Endothelial cell of hepatic sinusoid (primary cell): ENCODE data around the gene PCK1.
"Not testable (repeated sequence)": the region's sequence is repeated elsewhere in the genome, so short reads cannot be mapped to it uniquely, and the experiment has no call there.

Experiments
- in situ Hi-C: cut with HindIII; loops from 2 replicates; pipeline ENCODE4 v1.10.0; 2017; ENCODE audit warnings: low sequenced_read_pairs

The PCK1 gene

GRCh38 chr20:57560554-57561355 lies at the start of gene PCK1:
Gene PCK1, plus strand, starts transcription at chr20:57561110. Its CDS starts 302 bp downstream, at chr20:57561412.
- in situ Hi-C loops, result no loop called here

DNA sequence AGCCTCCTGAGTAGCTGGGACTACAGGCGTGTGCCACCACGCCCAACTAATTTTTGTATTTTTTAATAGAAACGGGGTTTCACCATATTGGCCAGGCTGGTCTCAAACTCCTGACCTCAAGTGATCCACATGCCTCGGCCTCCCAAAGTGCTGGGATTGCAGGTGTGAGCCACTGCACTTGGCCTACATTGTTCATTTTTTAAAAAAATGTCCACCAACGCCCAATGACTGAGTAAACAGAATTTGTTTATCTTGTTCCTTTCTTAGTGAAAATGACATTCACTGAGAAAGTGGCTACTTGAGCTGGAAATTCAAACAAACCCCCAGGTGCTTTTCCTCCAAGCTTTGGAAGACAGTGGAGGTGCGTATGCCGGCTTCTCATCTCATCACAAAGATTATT lies 49.2 kb upstream of the PCK1 start:
- in situ Hi-C loops, result not testable (repeated sequence)

GRCh38 chr20:57512432-57512831 lies 48.5 kb upstream of the PCK1 start:
- in situ Hi-C loops, result no loop called here

GRCh38 chr20:57513199-57513598 lies 47.7 kb upstream of the PCK1 start:
- in situ Hi-C loops, result no loop called here

- in situ Hi-C loops, result no loop called here
Observed at GRCh38 chr20:57514273-57514751, 46.6 kb upstream of the PCK1 start.

GRCh38 chr20:57517904-57518303 lies 43.0 kb upstream of the PCK1 start:
- in situ Hi-C loops, result loop anchor here (5.0 kb wide), 1 partner anchor 59 kb away; no protein-coding TSS in a partner anchor

DNA sequence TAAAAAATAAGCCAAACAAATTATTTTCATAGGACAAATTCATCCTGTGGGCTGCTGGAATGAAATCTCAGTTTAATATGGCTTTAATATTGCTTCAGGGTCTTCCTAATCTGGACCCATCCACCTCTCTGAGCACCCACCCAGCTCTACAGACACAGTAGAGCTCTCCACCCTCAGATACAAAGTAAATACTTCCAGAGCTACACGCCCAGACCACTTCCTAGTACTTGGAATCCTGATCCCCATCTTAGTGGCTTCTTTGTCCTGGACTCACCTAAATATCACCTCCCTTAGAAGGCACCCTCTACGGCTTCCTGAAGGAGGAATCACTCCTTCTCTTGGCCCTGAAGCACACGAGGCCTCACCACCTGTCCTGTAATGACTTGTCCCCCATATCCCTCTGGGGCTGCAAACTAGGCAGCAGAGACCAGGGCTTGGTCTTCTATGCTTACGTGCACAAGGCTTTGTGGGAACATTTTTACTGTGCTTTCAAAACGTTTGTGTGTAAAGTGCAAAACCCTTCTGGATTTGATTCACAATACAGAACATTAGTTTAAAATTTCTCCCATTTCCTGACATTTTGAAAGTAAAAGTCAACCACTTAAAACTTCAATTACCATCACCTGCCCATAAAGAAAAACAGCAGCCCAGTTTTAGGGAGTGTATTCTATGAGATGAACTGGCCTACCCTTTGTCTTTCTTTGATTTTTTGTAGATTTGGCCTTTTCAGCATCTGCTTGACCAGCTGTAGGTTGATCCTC lies 38.4 kb upstream of the PCK1 start:
- in situ Hi-C loops, result no loop called here

DNA sequence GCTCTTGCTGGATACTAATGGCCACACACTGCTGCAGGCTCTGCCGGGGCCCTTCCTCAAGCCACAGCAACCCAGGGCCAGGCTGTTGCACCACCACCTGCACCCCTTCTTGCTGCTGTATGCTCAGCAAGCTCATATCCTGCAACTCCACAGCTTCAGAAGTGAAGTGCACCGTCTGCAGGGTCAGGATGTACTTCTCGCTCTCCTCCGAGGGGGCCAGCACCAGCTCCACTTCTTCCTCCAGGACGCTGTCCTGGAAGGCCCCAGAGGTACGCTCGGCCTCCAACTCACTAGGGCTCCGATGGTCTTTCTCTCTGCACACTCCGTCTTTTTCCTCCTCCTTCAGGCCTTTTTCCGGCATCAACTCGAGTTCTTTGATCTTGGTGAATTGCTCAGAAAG lies 37.1 kb upstream of the PCK1 start:
- in situ Hi-C loops, result no loop called here

DNA sequence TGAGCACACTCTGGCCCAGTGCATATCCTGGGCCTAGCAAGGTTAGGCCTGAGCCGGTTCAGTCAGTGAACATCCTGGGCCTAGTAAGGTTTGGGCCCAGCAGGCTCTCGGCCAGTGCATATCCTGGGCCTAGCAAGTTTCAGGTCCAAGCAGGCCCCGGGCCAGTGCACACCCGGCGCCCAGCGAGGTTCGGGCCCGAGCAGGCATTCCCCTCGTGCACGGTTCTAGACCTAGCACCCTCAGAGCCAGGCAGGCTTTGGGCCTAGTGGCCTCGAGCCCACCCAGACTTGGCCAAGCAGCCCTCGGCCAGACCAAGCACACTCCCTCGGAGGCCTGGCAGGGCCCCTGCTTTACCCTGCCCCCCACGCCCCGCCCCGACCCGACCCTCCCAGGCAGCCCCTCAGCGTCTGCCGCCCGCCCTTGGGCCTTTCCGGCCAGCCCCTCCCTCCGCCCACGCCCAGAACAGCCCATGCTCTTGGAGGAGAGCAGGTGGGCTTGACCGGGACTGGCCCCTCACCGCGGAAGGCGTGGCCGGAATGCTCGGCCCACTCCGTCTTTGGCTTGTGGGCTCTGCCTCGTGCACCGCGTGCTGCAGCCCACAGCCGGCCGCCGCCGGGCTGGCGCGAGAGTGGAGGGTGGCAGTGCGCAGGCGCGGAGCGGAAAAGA lies 36.3 kb upstream of the PCK1 start, which contains the start of gene CTCFL:
Gene CTCFL (minus strand): TSS at position 630 of the 666 bp plus-strand sequence. CDS start 935 bp downstream, outside the sequence.
- in situ Hi-C loops, result no loop called here

- in situ Hi-C loops, result no loop called here
Observed at GRCh38 chr20:57525328-57526086, 35.4 kb upstream of the PCK1 start.

DNA sequence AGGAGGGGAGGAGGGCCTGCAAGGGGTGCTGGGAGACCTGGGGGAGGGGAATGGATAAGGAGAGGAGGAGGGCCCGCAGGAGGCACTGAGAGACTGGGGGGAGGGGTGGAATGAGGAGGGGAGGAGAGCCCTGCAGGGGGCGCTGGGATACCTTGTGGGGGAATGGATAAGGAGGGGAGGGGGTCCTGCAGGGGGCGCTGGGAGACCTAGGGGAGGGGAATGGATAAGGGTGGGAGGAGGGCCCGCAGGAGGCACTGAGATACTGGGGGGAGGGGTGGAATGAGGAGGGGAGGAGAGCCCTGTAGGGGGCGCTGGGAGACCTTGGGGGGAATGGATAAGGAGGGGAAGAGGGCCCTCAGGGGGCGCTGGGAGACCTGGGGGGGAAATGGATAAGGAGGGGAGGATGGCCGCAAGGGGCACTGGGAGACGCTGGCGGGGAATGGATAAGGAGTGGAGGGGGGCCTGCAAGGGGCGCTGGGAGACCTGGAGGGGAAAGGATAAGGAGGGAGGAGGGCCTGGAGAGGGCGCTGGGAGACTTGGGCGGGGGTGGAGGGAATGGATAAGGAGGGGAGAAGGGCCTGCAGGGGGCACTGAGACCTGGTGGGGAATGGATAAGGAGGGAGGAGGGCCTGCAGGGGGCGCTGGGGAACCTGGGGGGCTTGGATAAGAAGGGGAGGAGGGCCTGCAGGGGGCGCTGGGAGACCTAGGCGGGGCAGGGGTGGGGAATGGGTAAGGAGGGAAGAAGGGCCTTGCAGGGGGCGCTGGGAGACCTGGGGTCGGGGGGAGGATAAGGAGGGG lies 34.6 kb upstream of the PCK1 start:
- in situ Hi-C loops, result no loop called here

- in situ Hi-C loops, result no loop called here
Observed at GRCh38 chr20:57526885-57527460, 33.9 kb upstream of the PCK1 start.

DNA sequence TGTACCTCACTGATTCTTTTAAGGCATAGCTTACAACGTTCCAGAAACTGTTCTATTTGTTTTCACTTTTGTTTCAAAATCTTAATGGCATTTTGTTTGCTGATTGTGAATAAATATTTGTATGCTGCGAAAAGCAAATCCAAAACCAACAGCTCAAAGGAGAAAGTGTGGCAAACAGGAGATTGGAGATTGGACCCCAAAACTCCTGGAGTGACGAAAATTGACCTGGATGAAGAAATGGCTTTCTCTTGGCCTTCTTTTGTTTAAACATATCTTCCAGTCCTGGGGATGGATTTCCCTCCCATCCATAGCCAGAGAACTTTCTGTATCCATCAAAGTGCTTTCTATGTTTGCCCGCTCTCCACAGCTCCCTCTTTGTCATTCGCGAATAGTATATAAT lies 33.2 kb upstream of the PCK1 start:
- in situ Hi-C loops, result no loop called here

- in situ Hi-C loops, result no loop called here
Observed at GRCh38 chr20:57528148-57528547, 32.8 kb upstream of the PCK1 start.

DNA sequence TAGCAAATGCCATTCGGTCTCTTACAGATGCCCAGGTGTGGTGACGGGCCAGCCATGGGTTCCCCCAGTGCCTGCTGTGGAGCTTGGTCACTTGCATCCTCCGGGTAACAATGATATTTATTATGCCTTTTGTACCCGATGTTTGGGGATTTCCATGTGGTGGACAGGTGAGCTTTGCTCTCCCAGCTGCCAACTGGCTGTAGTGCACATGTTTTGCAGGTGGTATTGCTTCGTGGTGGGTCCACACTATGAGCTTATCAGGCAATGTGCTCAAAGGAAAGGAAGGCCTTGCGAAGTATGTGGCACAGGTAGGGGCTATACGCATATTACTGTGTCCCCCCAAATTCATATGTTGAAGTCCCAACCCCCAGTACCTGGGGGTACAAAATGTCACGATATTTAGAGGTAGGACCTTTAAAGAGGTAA lies 31.7 kb upstream of the PCK1 start:
- in situ Hi-C loops, result no loop called here

GRCh38 chr20:57529810-57530209 lies 31.1 kb upstream of the PCK1 start:
- in situ Hi-C loops, result loop anchor here (5.0 kb wide), 1 partner anchor 657 kb away; no protein-coding TSS in a partner anchor

GRCh38 chr20:57530327-57530981 lies 30.5 kb upstream of the PCK1 start:
- in situ Hi-C loops, result loop anchor here (5.0 kb wide), 1 partner anchor 657 kb away; no protein-coding TSS in a partner anchor

DNA sequence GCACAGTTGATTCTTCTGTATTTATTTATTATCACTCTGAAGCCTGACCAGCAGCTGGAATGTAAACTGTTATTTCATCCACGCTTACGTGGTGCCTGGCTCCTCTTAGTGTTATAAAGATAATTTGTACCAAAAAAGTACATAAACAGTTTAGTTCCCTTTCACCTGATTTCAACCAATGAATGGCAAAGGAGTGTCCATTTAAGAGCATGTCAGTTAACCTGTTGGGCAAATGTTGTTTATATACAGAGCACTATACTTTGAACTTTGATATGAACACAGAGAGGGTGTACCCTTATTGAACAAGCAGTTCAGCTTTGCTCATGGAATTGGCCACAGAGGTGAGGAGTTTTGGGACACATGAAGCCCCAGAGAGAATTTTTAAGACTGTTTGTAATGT lies 28.8 kb upstream of the PCK1 start:
- in situ Hi-C loops, result loop anchor here (5.0 kb wide), 1 partner anchor 655 kb away; no protein-coding TSS in a partner anchor

- in situ Hi-C loops, result no loop called here
Observed at GRCh38 chr20:57535297-57535696, 25.6 kb upstream of the PCK1 start.
